ENCODE results near the gene GRID1.

GRID1 gene

GRCh38 chr10:86253091-86254072, 113.2 kb downstream of the GRID1 start:
- Histone ChIP-seq H3K36me3 (ENCODE audit: control insufficient read depth in 1 of 2, insufficient read depth in 2 of 2, low read depth in 1 of 2, low read length in 2 of 2) (no peaks in the 10 kb centered on the region), H2AFZ (ENCODE audit: low read depth, low read length) (no peak overlapping the region), H3K27ac (ENCODE audit: low read length, poor library complexity, severe bottlenecking) (no peak overlapping the region), H3K27me3 (ENCODE audit: control insufficient read depth in 1 of 2, insufficient read depth in 1 of 2, low read length in 2 of 2) (peaks cover 0 to 3% of the 10 kb centered on the region in 2 experiments), H3K18ac (ENCODE audit: low read depth in 1 of 2, low read length in 2 of 2) (no peak overlapping the region), H3K23ac (ENCODE audit: low read length in 2 of 2) (no peak overlapping the region), H3K4me2 (ENCODE audit: low read length, poor library complexity, severe bottlenecking) (no peak overlapping the region), H2BK15ac (ENCODE audit: low read depth, poor library complexity, severe bottlenecking) (no peak overlapping the region), H4K8ac (ENCODE audit: low read length) (no peak overlapping the region), H3K79me1 (replicated peaks; ENCODE audit: low read length, poor library complexity, severe bottlenecking) (no peaks in the 10 kb centered on the region), H3K4ac (ENCODE audit: low read depth in 1 of 2, low read length in 2 of 2) (no peak overlapping the region), H2BK5ac (ENCODE audit: low read depth, low read length, poor library complexity, severe bottlenecking) (no peak overlapping the region), H3K14ac (ENCODE audit: low read length in 2 of 2) (peak overlapping the region in 1 of 2 experiments; percentile 14), H3K4me1 (ENCODE audit: control insufficient read depth, insufficient read depth, low read depth, low read length) (no peaks in the 10 kb centered on the region), H2BK12ac (ENCODE audit: low read length in 2 of 2) (no peak overlapping the region), H3K9ac (ENCODE audit: low read length) (no peak overlapping the region), H3K4me3 (ENCODE audit: insufficient read depth in 1 of 2, low read depth in 1 of 2, low read length in 2 of 2) (no peak overlapping the region), H4K91ac (ENCODE audit: low read length) (no peak overlapping the region), H3K9me3 (ENCODE audit: control insufficient read depth, low read length) (no peaks in the 10 kb centered on the region), H2AK5ac (ENCODE audit: low read length, severe bottlenecking) (no peak overlapping the region), H2BK120ac (ENCODE audit: low read depth, low read length) (no peak overlapping the region)
- 37% methylated on average over 14 of the region's 14 CpGs for WGBS
- no peak for DNase-seq

- Histone ChIP-seq H3K18ac (ENCODE audit: low read depth in 1 of 2, low read length in 2 of 2) (no peak overlapping the region), H3K27ac (ENCODE audit: low read length, poor library complexity, severe bottlenecking) (no peak overlapping the region), H3K23ac (ENCODE audit: low read length in 2 of 2) (no peak overlapping the region), H3K4me3 (ENCODE audit: insufficient read depth in 1 of 2, low read depth in 1 of 2, low read length in 2 of 2) (no peak overlapping the region), H4K91ac (ENCODE audit: low read length) (no peak overlapping the region), H2BK5ac (ENCODE audit: low read depth, low read length, poor library complexity, severe bottlenecking) (no peak overlapping the region), H2AK5ac (ENCODE audit: low read length, severe bottlenecking) (no peak overlapping the region), H3K14ac (ENCODE audit: low read length in 2 of 2) (no peak overlapping the region), H3K4me2 (ENCODE audit: low read length, poor library complexity, severe bottlenecking) (no peak overlapping the region), H2AFZ (ENCODE audit: low read depth, low read length) (no peak overlapping the region), H3K36me3 (ENCODE audit: control insufficient read depth in 1 of 2, insufficient read depth in 2 of 2, low read depth in 1 of 2, low read length in 2 of 2) (no peaks in the 10 kb centered on the region), H2BK15ac (ENCODE audit: low read depth, poor library complexity, severe bottlenecking) (no peak overlapping the region), H3K9me3 (ENCODE audit: control insufficient read depth, low read length) (no peaks in the 10 kb centered on the region), H2BK120ac (ENCODE audit: low read depth, low read length) (no peak overlapping the region), H3K4ac (ENCODE audit: low read depth in 1 of 2, low read length in 2 of 2) (no peak overlapping the region), H2BK12ac (ENCODE audit: low read length in 2 of 2) (no peak overlapping the region), H3K79me1 (replicated peaks; ENCODE audit: low read length, poor library complexity, severe bottlenecking) (no peaks in the 10 kb centered on the region), H3K4me1 (ENCODE audit: control insufficient read depth, insufficient read depth, low read depth, low read length) (no peaks in the 10 kb centered on the region), H3K27me3 (ENCODE audit: control insufficient read depth in 1 of 2, insufficient read depth in 1 of 2, low read length in 2 of 2) (peaks cover 0 to 3% of the 10 kb centered on the region in 2 experiments), H3K9ac (ENCODE audit: low read length) (no peak overlapping the region), H4K8ac (ENCODE audit: low read length) (no peak overlapping the region)
- DNase-seq, result no peak
- 44% methylated on average over 3 of the region's 3 CpGs for WGBS
These were observed 114.0 kb downstream of the GRID1 start for GRCh38 chr10:86252556-86252955.

- Histone ChIP-seq H3K27ac (ENCODE audit: low read length, poor library complexity, severe bottlenecking) (no peak overlapping the region), H4K8ac (ENCODE audit: low read length) (no peak overlapping the region), H3K9me3 (ENCODE audit: control insufficient read depth, low read length) (no peaks in the 10 kb centered on the region), H2BK5ac (ENCODE audit: low read depth, low read length, poor library complexity, severe bottlenecking) (no peak overlapping the region), H3K36me3 (ENCODE audit: control insufficient read depth in 1 of 2, insufficient read depth in 2 of 2, low read depth in 1 of 2, low read length in 2 of 2) (no peaks in the 10 kb centered on the region), H3K23ac (ENCODE audit: low read length in 2 of 2) (no peak overlapping the region), H3K9ac (ENCODE audit: low read length) (no peak overlapping the region), H3K4me2 (ENCODE audit: low read length, poor library complexity, severe bottlenecking) (no peak overlapping the region), H3K14ac (ENCODE audit: low read length in 2 of 2) (no peak overlapping the region), H2AFZ (ENCODE audit: low read depth, low read length) (no peak overlapping the region), H3K4me1 (ENCODE audit: control insufficient read depth, insufficient read depth, low read depth, low read length) (no peaks in the 10 kb centered on the region), H2AK5ac (ENCODE audit: low read length, severe bottlenecking) (no peak overlapping the region), H3K27me3 (ENCODE audit: control insufficient read depth in 1 of 2, insufficient read depth in 1 of 2, low read length in 2 of 2) (peaks cover 0 to 3% of the 10 kb centered on the region in 2 experiments), H3K18ac (ENCODE audit: low read depth in 1 of 2, low read length in 2 of 2) (no peak overlapping the region), H3K79me1 (replicated peaks; ENCODE audit: low read length, poor library complexity, severe bottlenecking) (no peaks in the 10 kb centered on the region), H4K91ac (ENCODE audit: low read length) (no peak overlapping the region), H2BK12ac (ENCODE audit: low read length in 2 of 2) (no peak overlapping the region), H3K4ac (ENCODE audit: low read depth in 1 of 2, low read length in 2 of 2) (no peak overlapping the region), H3K4me3 (ENCODE audit: insufficient read depth in 1 of 2, low read depth in 1 of 2, low read length in 2 of 2) (no peak overlapping the region), H2BK120ac (ENCODE audit: low read depth, low read length) (no peak overlapping the region), H2BK15ac (ENCODE audit: low read depth, poor library complexity, severe bottlenecking) (no peak overlapping the region)
- DNase-seq, result no peak
- 77% methylated on average over 6 of the region's 7 CpGs for WGBS
These were observed 114.5 kb downstream of the GRID1 start for GRCh38 chr10:86252079-86252478.

GRCh38 chr10:86251426-86251825, 115.2 kb downstream of the GRID1 start:
- no peak overlapping the region for H3K9ac ChIP-seq (ENCODE audit: low read length)
- H3K36me3 ChIP-seq (ENCODE audit: control insufficient read depth in 1 of 2, insufficient read depth in 2 of 2, low read depth in 1 of 2, low read length in 2 of 2), result no peaks in the 10 kb centered on the region
- no peak overlapping the region for H2AK5ac ChIP-seq (ENCODE audit: low read length, severe bottlenecking)
- no peak overlapping the region for H2BK5ac ChIP-seq (ENCODE audit: low read depth, low read length, poor library complexity, severe bottlenecking)
- no peak overlapping the region for H3K18ac ChIP-seq (ENCODE audit: low read depth in 1 of 2, low read length in 2 of 2)
- no peaks in the 10 kb centered on the region for H3K9me3 ChIP-seq (ENCODE audit: control insufficient read depth, low read length)
- 85% methylated on average over 2 of the region's 2 CpGs for WGBS
- H2AFZ ChIP-seq (ENCODE audit: low read depth, low read length), result no peak overlapping the region
- no peak overlapping the region for H4K8ac ChIP-seq (ENCODE audit: low read length)
- no peak for DNase-seq
- no peak overlapping the region for H3K14ac ChIP-seq (ENCODE audit: low read length in 2 of 2)
- H3K27ac ChIP-seq (ENCODE audit: low read length, poor library complexity, severe bottlenecking), result no peak overlapping the region
- no peak overlapping the region for H4K91ac ChIP-seq (ENCODE audit: low read length)
- no peaks in the 10 kb centered on the region for H3K79me1 ChIP-seq (replicated peaks; ENCODE audit: low read length, poor library complexity, severe bottlenecking)
- H3K4ac ChIP-seq (ENCODE audit: low read depth in 1 of 2, low read length in 2 of 2), result no peak overlapping the region
- H2BK12ac ChIP-seq (ENCODE audit: low read length in 2 of 2), result no peak overlapping the region
- no peaks in the 10 kb centered on the region for H3K4me1 ChIP-seq (ENCODE audit: control insufficient read depth, insufficient read depth, low read depth, low read length)
- H3K4me2 ChIP-seq (ENCODE audit: low read length, poor library complexity, severe bottlenecking), result no peak overlapping the region
- no peak overlapping the region for H3K4me3 ChIP-seq (ENCODE audit: insufficient read depth in 1 of 2, low read depth in 1 of 2, low read length in 2 of 2)
- no peak overlapping the region for H2BK120ac ChIP-seq (ENCODE audit: low read depth, low read length)
- H3K27me3 ChIP-seq (ENCODE audit: control insufficient read depth in 1 of 2, insufficient read depth in 1 of 2, low read length in 2 of 2), result peaks cover 0 to 3% of the 10 kb centered on the region in 2 experiments
- H2BK15ac ChIP-seq (ENCODE audit: low read depth, poor library complexity, severe bottlenecking), result no peak overlapping the region
- no peak overlapping the region for H3K23ac ChIP-seq (ENCODE audit: low read length in 2 of 2)

All from mesenchymal stem cell (in vitro differentiated cells and primary cell).